Activated CD4-positive, alpha-beta T cell treated with anti-CD3 and anti-CD28 coated beads, Interleukin-2, amount 10 ng/mL, durations not matched to agents 24 days and 14 days (primary cell): ENCODE data around the gene PKIG. TPM values are rescaled to one million over a fixed set of nuclear protein-coding genes. Genes with fewer than 3 reads are reported as not detected.

Experiments used
- DNase-seq: peaks from one replicate; pipeline ENCODE4 v3.0.0; 2022
- H3K27ac Mint-ChIP-seq: one replicate; pipeline ENCODE4 v1.8.0; 2022; ENCODE audit warnings: mild to moderate bottlenecking, mixed read lengths
- H3K27me3 Mint-ChIP-seq: one replicate; pipeline ENCODE4 v1.8.0; 2022; ENCODE audit warnings: mixed read lengths
- H3K36me3 Mint-ChIP-seq: one replicate; pipeline ENCODE4 v1.8.0; 2022; ENCODE audit warnings: low read depth, mild to moderate bottlenecking, mixed read lengths
- H3K4me1 Mint-ChIP-seq: one replicate; pipeline ENCODE4 v1.8.0; 2021; ENCODE audit warnings: mixed read lengths
- H3K4me3 Mint-ChIP-seq: one replicate; pipeline ENCODE4 v1.8.0; 2022; ENCODE audit warnings: mild to moderate bottlenecking, moderate library complexity, mixed read lengths
- H3K9me3 Mint-ChIP-seq: one replicate; pipeline ENCODE4 v1.8.0; 2021; ENCODE audit warnings: mixed read lengths
- intact Hi-C: fragments of 100-400 bp; cut with micrococcal nuclease; formaldehyde crosslinking; loops from one replicate; pipeline ENCODE4 v1.15.1; 2023
- total RNA-seq: library from RNA; stranded (reverse); gene quantifications from 2 replicates; pipeline ENCODE4 v1.2.3, GENCODE V29; 2022

PKIG gene
- total RNA-seq, 1 donor from 2014 or later: 1.7 TPM

DNA sequence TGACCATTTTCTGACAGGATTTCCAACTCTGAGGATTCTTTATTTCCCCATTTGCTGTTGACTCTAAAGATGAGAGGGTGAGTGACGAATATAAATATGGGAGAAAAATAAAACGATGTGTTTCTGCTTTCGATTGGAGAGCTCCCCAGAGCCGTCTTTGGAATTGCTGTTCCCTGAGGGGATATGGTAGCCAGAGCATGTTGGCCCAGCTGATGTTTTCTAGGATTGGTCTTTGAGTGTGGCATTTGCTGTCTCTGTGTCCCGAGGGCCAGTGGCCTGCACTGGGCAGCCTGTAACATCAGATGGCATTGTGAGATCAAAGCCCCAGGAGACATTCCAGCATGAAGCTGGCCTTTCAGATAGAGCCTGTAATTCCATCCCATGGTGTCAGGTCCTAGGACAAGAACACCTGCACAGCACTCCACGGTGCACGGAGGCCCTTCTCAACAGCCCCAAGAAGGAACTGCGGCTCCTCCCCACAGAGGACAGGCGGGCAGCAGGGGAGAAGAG is 26.7 kb downstream of the PKIG start:
- H3K27ac Mint-ChIP-seq: no peak overlapping the region

DNA sequence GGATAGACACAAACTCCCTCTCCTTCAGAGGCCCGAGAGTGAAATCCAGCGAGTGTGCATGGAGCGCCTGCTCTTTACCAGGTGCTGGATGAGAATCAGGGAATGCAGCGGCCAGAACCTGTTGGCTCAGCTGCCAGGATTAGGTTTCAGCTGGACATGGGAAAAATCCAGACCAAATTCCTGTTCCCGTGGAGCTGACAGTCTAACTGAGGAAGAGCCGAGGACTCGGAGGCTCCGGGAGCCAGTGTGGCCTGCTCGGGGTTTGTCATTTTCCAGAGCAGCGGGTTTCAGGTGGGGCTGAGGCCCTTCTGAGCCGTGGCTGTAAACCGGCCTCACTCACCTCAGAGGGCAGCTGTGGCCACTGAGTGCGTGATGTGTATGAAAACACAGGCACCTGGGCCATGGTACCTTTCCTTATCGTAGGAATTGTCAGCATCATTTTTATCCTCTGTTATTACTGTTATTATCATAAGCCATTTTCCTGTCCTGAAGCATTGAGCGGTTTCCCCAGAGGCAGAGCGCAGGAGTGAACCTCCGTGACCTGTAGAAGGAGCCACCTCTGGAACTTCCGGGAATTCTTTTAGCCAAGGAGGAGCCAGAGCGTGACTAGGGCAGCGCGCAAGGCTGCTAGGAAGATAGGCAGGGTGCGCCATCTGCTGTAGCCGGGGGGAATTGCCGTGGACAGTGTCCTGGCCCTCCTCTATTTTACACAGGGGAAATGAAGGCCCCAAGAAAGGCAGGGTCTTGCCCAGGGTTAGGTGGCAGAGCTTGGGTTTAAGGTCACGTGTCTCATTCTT is 27.3 kb downstream of the PKIG start:
- peaks cover 9% of the 10 kb centered on the region for H3K36me3 Mint-ChIP-seq
- H3K27me3 Mint-ChIP-seq: no peaks in the 10 kb centered on the region
- H3K27ac Mint-ChIP-seq: peak overlapping the region; percentile 82
- H3K4me1 Mint-ChIP-seq: peaks cover 8% of the 10 kb centered on the region
- DNase-seq: peak; percentile 95
- intact Hi-C loops: loop anchor here (1.0 to 5.0 kb wide), 6 partner anchors 32 to 392 kb away; partner anchors contain the start of genes SERINC3 and TTPAL
- peak overlapping the region; percentile 64 for H3K4me3 Mint-ChIP-seq
- no peaks in the 10 kb centered on the region for H3K9me3 Mint-ChIP-seq

More for the DNA sequence above, 26.7 kb downstream of the PKIG start:
- Mint-ChIP-seq H3K36me3 (peaks cover 7% of the 10 kb centered on the region), H3K4me3 (no peak overlapping the region), H3K9me3 (no peaks in the 10 kb centered on the region), H3K4me1 (peaks cover 8% of the 10 kb centered on the region), H3K27me3 (no peaks in the 10 kb centered on the region)
- DNase-seq: no peak
- intact Hi-C loops: no loop called here

DNA sequence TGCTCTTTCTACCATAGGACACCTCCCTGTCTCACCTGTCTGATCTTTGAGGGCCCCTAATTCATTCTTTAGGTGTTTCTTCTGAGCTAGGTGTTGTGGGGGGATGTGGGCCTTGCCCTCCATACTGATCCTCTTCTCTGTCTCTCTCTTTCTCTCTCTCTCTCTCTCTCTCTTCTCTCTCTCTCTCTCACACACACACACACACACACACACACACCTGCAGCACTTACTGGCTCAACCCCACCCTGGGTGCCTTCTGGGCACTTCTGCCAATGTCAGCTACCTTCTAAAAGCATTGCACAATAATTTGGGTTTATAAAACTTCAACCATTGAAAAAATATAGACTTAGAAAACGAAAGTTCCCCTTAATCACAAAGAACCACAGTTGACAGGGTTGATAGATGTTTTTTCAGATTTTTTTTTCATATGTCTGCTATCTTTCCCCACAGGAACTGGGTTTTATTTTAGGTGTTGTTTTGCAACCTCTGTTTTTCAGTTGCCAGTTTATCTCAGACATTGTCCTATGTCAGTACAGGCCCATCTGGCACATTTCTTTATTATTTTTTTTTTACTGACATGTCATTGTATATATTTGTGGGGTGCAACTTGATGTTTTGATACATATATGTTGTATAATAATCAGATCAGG is 28.1 kb downstream of the PKIG start:
- peaks cover 15% of the 10 kb centered on the region for H3K4me1 Mint-ChIP-seq
- H3K4me3 Mint-ChIP-seq: no peak overlapping the region
- H3K27ac Mint-ChIP-seq: peak overlapping the region; percentile 75
- H3K9me3 Mint-ChIP-seq: no peaks in the 10 kb centered on the region
- H3K27me3 Mint-ChIP-seq: no peaks in the 10 kb centered on the region
- intact Hi-C loops: loop anchor here (1.0 to 5.0 kb wide), 6 partner anchors 33 to 393 kb away; partner anchors contain the start of genes SERINC3 and TTPAL
- peaks cover 14% of the 10 kb centered on the region for H3K36me3 Mint-ChIP-seq
- no peak for DNase-seq

DNA sequence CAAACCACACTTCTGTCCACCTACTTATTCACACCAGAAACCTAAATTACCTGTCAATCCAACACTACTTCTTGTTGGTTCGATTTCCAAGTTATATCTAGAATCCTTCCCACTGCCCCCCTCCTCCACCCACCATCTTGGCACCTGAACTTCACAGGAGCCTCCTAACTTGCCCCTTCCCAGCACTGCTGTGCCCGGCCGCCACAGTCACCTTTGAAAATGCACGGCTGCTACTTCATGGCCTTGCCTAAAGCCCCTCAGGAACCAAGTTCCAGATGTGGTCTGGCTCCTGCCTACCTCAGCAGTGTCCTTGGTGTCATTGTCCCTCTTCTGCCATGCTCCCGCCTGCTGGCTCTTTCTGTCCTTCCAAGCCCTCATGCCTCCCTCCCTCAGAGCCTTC is 31.2 kb downstream of the PKIG start:
- H3K27me3 Mint-ChIP-seq: no peaks in the 10 kb centered on the region
- intact Hi-C loops: loop anchor here (5.0 kb wide), 2 partner anchors 36 to 91 kb away; partner anchors contain the start of gene SERINC3
- peaks cover 29% of the 10 kb centered on the region for H3K36me3 Mint-ChIP-seq
- no peaks in the 10 kb centered on the region for H3K9me3 Mint-ChIP-seq
- no peak for DNase-seq
- H3K4me3 Mint-ChIP-seq: no peak overlapping the region
- H3K27ac Mint-ChIP-seq: peak overlapping the region; percentile 64
- H3K4me1 Mint-ChIP-seq: peaks cover 33% of the 10 kb centered on the region

DNA sequence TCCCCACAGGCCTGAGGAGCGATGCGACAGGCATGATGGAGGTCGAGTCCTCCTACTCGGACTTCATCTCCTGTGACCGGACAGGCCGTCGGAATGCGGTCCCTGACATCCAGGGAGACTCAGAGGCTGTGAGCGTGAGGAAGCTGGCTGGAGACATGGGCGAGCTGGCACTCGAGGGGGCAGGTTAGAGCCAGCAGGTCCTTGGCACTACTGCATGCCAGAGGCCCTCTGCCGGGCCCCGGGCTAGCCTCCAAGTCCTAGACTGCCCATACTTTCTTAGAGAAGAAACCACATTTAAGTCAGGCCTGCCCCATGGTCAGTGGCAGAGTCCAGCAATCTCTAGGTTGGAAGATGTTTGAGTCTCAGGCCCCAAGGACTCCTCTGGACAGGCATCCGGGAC is 32.1 kb downstream of the PKIG start:
- Mint-ChIP-seq H3K27me3 (no peaks in the 10 kb centered on the region), H3K27ac (no peak overlapping the region), H3K4me3 (no peak overlapping the region), H3K9me3 (no peaks in the 10 kb centered on the region), H3K4me1 (peaks cover 33% of the 10 kb centered on the region), H3K36me3 (peaks cover 31% of the 10 kb centered on the region)
- intact Hi-C loops: loop anchor here (5.0 kb wide), 2 partner anchors 37 to 92 kb away; partner anchors contain the start of gene SERINC3
- DNase-seq: no peak

DNA sequence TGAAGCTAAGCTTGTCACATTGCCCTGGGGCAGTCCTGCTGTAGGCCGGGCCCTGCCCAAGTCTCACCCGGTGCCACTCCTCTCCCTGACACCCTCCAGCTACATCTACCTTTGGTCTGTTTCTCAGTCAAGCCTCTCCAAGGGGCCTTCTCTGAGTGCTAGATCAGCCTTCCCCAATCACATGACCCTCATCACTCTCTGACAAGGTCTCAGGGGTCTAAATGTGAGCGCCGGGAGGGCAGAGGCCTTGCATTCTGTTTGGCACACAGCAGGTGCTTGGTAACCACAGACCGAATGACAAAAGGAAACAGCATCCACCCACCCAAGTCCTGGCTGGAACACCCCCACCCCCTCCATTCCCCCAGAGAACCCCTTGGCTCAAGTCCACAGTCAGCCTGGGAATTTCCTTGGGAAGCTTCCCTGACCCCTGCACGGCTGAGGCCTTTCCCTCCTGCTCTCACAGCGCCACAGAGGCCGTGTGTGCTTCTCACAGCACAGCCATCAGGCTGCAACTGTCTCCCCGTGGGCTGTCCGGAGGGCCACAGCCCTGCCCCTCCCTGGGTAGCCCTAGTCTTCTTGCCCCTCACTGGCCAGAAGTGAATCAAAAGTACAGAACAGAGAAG is 32.9 kb downstream of the PKIG start:
- peaks cover 38% of the 10 kb centered on the region for H3K36me3 Mint-ChIP-seq
- no peak overlapping the region for H3K4me3 Mint-ChIP-seq

DNA sequence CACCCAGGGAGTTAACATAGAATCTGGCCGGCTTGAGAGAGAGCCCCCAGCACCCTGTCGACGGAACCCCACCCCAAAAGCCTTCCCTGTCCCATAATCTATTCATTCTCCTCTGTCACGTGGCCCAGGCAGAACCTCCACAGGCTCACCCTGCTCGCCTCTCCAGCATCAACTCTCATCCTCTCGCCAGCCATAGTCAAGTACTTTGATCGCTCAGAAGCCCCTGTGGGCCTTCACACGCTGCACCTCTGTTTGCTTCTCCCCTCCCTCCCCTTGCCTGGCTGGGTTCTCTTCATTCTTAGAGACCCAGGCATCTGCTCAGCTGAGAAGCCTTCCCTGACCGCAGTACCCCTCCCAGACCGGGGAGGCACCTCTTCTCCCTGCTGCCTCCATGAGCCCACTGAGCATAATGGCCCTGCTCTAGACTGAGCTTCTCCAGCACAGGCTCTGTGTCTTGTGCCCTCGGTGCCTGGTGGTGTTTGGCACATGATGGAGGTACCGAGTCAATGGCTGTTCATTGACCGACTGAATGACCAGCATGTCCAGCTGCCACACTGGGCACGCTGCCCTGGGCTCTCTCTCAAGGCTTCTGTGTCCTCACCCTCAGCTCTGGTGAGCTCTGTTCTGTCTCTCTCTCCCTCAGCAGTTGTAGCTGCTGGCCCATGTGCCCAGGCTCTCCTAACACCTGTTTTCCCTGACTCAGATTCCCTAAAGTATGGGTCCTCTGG is 33.7 kb downstream of the PKIG start:
- Mint-ChIP-seq H3K9me3 (no peaks in the 10 kb centered on the region), H3K27me3 (no peaks in the 10 kb centered on the region), H3K4me1 (peaks cover 27% of the 10 kb centered on the region), H3K36me3 (peaks cover 46% of the 10 kb centered on the region), H3K4me3 (no peak overlapping the region), H3K27ac (peak overlapping the region; percentile 82)
- DNase-seq: no peak
- intact Hi-C loops: no loop called here

More for the DNA sequence above, 32.9 kb downstream of the PKIG start:
- Mint-ChIP-seq H3K4me1 (peaks cover 31% of the 10 kb centered on the region), H3K27me3 (no peaks in the 10 kb centered on the region), H3K9me3 (no peaks in the 10 kb centered on the region), H3K27ac (peak overlapping the region; percentile 82)
- intact Hi-C loops: no loop called here
- no peak for DNase-seq

DNA sequence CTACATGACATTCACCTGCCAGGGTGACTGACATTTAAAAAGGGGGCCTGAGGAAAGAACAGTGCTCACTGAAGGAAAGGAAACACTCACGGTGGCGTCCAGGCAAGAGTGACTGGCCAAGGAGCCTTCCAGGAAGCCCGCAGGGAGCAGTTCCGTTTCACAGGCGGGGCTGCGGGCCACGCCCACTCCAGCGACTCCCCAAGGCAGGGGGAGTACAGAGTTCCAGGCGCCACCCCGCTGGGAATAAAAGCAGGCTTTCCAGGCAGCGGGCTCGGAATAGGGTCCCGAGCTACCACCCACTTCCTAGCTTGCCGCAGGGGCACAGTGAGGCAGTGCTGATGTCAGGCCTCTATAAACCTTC is 34.2 kb downstream of the PKIG start:
- intact Hi-C loops: no loop called here

DNA sequence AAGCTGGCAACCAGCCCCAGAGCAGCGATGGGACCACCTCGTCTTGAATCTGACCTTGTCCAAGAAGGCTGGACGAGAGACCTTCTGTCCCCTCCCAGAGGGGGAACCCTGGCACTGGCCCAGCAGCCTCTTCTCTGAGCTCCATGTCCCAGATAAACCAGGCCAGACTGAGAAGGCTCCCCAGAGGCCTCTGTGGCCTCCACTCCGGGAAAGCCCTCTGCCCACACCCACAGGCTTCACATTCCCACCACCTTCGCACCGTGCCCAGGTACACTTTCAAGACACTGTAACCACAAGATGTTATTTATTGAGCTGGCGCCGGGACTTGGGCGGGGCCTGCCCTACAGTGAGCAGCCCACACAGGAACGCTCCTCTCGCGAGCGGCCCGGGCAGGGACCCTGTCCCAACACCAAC is 35.9 kb downstream of the PKIG start:
- peak; percentile 60 for DNase-seq
- H3K36me3 Mint-ChIP-seq: peaks cover 67% of the 10 kb centered on the region
- intact Hi-C loops: no loop called here
- peaks cover 2% of the 10 kb centered on the region for H3K9me3 Mint-ChIP-seq
- H3K4me3 Mint-ChIP-seq: no peak overlapping the region
- H3K27me3 Mint-ChIP-seq: no peaks in the 10 kb centered on the region
- peak overlapping the region; percentile 51 for H3K27ac Mint-ChIP-seq
- peaks cover 27% of the 10 kb centered on the region for H3K4me1 Mint-ChIP-seq

More for the DNA sequence above, 34.2 kb downstream of the PKIG start:
- no peaks in the 10 kb centered on the region for H3K27me3 Mint-ChIP-seq
- H3K4me3 Mint-ChIP-seq: no peak overlapping the region
- H3K9me3 Mint-ChIP-seq: no peaks in the 10 kb centered on the region
- H3K4me1 Mint-ChIP-seq: peaks cover 27% of the 10 kb centered on the region
- peaks cover 50% of the 10 kb centered on the region for H3K36me3 Mint-ChIP-seq
- no peak overlapping the region for H3K27ac Mint-ChIP-seq
- no peak for DNase-seq

DNA sequence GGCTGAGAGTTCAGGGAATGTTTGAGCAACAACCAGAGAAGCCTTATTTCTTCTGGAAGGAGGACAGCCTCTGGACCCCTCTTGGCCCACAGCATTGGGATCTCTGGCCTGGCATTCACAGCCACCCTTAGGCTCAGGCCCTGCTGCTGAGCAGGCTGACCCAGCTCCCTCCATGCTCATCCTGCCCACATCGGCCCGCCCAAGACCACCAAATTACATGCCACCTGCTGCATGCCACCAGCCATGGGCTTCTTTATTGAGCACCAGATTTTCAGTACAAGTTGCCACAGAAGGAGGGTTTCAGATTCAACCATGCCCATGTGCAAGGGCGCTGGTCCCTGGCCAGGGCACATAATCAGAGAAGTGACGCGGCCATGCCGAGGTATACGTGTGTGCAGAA is 36.9 kb downstream of the PKIG start:
- H3K27ac Mint-ChIP-seq: no peak overlapping the region
- intact Hi-C loops: no loop called here
- DNase-seq: no peak
- no peak overlapping the region for H3K4me3 Mint-ChIP-seq
- H3K27me3 Mint-ChIP-seq: no peaks in the 10 kb centered on the region
- peaks cover 27% of the 10 kb centered on the region for H3K4me1 Mint-ChIP-seq
- H3K36me3 Mint-ChIP-seq: peaks cover 70% of the 10 kb centered on the region
- H3K9me3 Mint-ChIP-seq: peaks cover 7% of the 10 kb centered on the region

DNA sequence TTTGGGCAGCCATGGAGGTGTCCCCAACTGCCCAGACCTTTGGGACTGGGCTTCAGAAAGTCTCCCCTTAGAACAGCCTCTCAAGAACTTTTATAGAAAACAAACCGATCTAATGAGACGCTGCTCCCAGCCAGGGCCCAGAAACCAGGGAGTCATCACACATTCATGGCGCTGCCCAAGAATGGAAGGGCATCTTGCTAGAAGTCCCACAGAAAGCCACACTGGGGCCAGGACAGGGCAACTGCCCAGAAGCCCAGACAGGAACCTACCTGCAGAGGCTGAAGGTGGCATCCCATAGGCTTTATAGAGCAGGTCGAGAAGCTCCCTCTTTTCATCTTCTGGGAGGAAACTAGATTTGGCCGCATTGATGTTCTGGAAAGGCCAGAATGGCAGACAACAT is 37.7 kb downstream of the PKIG start:
- Mint-ChIP-seq H3K4me1 (peaks cover 24% of the 10 kb centered on the region), H3K9me3 (peaks cover 7% of the 10 kb centered on the region), H3K36me3 (peaks cover 74% of the 10 kb centered on the region), H3K27ac (no peak overlapping the region), H3K4me3 (no peak overlapping the region), H3K27me3 (no peaks in the 10 kb centered on the region)
- intact Hi-C loops: no loop called here
- DNase-seq: no peak

DNA sequence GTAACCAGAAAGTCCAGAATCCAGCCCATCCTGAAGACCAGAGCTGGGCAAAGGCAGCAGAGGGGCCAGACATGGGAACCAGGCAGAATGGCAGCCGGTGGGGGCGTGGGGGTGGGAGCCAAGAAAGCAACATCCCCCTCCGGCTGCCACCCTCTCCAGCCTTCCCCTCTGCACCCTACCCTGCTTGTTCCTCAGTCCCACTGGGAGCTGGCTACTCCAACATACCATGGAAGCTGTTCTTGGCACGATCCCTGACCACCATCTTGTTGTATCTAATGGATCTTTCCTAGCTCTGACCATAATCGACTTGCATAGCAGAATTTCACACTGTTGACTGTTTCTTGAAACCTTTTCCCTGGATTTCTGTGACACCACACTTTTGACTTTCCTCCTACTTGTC is 38.9 kb downstream of the PKIG start:
- no peak overlapping the region for H3K4me3 Mint-ChIP-seq
- no peaks in the 10 kb centered on the region for H3K27me3 Mint-ChIP-seq
- intact Hi-C loops: no loop called here
- no peak for DNase-seq
- peaks cover 7% of the 10 kb centered on the region for H3K9me3 Mint-ChIP-seq
- H3K27ac Mint-ChIP-seq: no peak overlapping the region
- peaks cover 11% of the 10 kb centered on the region for H3K4me1 Mint-ChIP-seq
- peaks cover 78% of the 10 kb centered on the region for H3K36me3 Mint-ChIP-seq

DNA sequence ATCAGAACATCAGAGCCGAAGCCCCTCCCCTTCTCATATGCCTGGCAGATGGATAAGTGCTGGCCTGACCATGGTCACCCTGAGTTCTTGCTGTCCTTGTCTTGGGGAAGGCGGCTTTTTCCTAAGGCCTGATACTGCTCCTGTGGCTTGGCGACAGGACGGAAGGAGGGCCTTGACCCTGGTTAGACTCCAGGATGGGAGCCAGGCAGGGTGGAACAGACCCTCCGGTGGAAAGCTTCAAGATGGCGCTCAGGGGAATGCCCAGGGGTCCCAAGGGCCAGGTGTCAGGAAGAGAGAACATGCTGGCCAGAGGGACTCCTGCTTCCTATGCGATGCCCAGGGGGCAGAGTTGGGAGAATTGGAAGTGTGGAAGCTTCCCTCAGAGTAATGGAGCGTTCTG is 39.6 kb downstream of the PKIG start:
- intact Hi-C loops: no loop called here
- H3K27me3 Mint-ChIP-seq: no peaks in the 10 kb centered on the region
- peaks cover 83% of the 10 kb centered on the region for H3K36me3 Mint-ChIP-seq
- DNase-seq: no peak
- H3K27ac Mint-ChIP-seq: no peak overlapping the region
- H3K4me1 Mint-ChIP-seq: peaks cover 10% of the 10 kb centered on the region
- peaks cover 7% of the 10 kb centered on the region for H3K9me3 Mint-ChIP-seq
- H3K4me3 Mint-ChIP-seq: no peak overlapping the region
